GDM1 (cell line): ENCODE measurements around the gene PCARE.

Experiments used
- DNase-seq: peaks from one replicate; lab custom pipeline; 2025; lab: John Stamatoyannopoulos, UW

The PCARE gene

GRCh38 chr2:29063056-29063455, 11.3 kb downstream of the PCARE start:
- no peak for DNase-seq

- DNase-seq, result no peak
These were observed 12.0 kb downstream of the PCARE start for GRCh38 chr2:29062371-29062770.

DNA sequence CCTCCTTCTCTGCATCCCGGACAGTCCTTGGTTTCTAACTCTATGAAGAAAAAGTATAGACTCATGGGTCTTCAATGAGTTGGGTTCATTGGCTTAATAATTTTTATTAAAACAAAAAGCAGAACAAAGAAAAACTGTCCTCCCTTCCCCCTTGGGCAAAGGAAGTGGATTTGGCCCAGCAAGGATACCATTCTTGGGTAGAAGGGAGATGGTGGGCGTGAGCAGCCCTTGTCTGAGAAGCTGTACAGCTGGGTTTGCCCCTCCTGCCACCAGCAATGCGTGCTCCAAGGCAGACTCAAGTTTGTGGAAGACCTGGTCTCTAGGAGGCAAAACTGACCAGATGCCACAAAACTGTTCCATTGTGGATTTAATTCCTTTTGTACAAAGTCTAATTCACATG, 12.7 kb downstream of the PCARE start:
- no peak for DNase-seq

DNA sequence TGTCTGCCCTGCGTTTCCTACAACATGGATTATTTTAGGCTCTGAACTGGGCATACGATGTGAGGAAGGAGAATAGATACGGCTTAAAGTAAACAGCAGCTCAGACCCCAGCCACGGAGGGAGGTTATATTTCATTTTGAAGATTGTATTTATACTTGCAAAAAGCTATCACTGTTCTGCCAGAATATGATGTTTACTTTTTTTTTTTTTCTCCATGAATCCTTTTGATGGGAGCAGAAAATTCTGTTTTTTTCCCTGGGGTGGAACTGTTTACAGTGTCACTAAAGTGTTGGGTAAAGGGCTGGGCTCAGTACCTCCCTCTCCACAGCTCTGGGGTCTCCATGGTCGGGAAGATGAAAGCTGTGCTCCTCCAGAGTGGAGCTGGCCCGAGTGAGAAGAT, 13.1 kb downstream of the PCARE start:
- DNase-seq, result no peak

DNA sequence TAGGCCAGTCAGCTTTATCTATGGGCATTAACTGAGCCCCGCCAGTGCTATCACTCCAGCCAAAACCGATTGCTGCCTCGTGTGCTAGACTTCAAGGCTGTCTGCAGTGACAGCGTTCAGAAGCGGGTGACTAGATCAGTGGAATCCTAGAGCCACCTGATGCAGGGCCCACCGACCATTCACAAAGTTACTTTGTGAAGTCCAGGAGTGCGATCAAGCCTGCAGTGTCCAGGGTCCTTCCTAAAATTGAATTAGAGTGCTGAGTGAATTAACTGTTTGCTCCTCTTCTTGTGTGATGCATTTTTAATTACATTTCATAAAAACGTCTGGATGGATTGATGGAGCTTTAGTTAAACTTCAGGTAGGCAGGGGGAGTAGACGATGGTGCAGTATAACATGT, 13.9 kb downstream of the PCARE start:
- no peak for DNase-seq

DNA sequence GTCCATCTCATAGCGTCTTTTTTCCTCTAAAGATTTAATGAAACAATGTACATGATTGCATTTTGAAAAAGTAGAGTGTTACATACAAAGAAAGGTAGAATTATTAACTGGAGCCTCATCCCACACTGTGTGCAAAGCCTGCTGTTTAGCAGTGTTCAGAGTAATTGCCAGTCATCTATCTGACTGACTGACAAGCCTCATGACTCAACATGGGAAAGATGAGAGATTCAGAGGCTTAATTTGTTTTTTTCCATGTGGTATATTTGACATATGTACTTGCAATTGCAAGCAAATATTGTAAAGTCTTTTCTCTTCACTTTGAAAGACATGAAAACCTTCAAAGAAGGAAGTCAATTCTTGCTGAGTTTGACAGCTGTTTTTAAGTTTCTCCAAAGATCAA, 14.7 kb downstream of the PCARE start:
- no peak for DNase-seq

DNA sequence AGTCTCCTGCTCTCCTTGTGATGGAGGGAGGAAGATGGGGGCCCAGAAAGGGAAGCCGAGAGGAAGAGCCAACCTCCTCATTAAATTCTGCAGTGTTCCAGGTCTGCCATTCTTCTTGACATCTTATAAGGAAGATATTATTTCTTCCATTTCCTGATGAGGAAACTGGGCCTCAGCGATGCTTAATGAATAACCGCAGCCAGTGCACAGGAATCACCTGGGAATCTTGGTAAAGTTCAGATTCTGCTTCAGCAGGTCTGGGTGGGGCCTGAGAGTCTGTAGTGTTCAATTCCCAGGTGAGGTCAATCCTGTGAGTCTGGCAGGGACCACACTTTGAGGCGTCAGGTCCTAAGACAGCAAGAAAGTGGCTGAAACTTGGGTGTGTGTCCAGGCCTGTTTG, 17.3 kb downstream of the PCARE start:
- DNase-seq, result no peak

GRCh38 chr2:29056452-29056851, 17.9 kb downstream of the PCARE start:
- DNase-seq, result no peak

DNA sequence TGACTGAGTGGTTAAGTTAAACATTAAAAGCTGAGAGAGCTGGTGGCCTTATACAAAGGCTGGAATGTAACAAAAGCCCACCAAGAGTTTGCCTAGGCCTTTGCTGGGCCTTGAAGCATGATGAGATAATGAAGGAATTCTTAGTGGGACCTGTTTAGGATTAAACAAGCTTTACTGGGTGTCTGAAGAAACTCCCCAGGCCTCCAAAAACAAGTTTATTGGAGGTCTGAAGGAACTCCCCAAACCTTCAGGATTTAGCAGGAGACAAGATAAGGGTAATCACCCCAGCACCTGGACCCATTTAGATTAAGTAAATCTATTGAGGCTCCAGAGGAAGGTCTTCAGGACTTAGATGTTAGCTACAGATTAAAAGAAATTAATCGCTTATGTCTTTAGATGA, 18.7 kb downstream of the PCARE start:
- DNase-seq, result no peak

GRCh38 chr2:29054430-29054829, 19.9 kb downstream of the PCARE start:
- no peak for DNase-seq

GRCh38 chr2:29053670-29054400, 20.5 kb downstream of the PCARE start:
- DNase-seq, result no peak

- no peak for DNase-seq
These were observed 21.1 kb downstream of the PCARE start for GRCh38 chr2:29053223-29053622.

DNA sequence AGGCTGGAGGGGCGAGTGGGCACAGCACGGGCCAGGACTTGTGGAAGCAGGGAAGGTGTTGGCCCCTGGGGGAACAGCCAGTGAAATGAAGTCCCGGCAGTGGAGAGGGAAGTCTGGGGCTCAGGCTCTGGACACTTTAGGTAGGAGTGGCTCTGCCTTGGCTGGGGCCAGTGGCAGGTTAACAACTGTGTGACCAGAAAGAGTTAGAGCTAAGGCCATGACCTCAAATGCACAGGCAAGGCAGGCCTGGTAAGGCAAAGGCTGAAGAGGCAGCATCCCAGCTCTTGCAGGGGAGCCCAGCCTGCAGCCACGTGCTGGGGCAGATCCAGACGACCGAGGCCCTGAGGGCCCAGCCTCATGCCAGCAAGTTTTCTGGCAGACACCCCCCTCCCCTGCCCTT, 21.5 kb downstream of the PCARE start:
- DNase-seq, result no peak

DNA sequence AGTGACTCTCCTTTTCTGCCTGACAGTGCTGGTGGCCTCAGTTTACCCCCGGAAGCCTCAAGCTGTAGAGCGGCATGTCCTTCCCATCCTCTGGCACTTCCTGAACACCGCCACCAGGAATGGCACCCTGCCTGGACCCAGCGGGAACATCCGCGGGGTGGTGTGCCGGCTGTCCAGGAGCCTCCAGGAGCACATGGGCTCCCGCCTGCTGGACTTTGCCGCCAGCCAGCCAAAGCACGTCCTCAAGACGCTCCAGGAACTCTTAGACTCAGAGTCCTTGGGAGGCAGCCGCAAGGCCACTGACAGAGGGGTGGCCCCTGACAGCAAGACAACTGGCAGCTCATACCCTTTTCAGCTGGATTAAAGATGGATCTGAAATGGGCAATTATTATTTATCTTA, 22.6 kb downstream of the PCARE start:
- DNase-seq, result no peak

GRCh38 chr2:29050591-29050990, 23.7 kb downstream of the PCARE start:
- no peak for DNase-seq

DNA sequence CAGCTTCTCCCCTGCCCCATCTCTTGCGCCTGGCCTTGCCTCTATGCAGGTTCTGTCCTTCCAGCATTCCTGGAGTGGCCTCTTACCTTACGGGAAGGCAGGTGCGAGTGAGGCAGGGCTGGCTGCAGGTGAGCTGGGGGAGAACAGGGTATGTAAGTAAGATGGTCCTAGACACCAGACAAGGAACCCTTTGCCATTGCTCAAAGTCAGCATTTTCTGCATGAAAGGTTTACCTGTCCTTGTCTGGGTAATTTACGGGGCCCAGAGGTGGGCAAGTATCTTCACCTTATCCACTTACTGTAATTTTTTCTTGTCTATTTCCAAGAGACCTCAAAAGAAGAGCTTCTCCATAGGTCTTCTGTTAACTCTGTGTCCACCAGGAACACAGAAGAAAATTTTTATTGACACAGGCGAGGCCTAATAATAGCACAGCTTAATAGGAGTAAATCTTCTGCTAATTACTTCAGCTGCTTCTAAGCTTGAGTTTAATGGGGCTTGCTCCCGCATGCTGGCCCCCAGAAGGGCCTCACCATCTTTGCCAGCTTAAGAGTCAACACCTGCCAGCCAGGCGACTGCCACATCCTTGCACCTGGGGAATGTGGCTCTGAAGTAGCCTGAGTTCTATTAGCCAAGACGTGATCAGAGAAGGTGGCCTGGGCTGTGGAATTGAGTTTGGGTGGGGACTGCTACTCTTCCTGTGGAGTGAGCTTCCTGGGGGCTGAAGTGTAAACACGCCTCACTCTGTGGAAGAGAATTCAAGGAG, 27.1 kb downstream of the PCARE start:
- DNase-seq, result no peak

DNA sequence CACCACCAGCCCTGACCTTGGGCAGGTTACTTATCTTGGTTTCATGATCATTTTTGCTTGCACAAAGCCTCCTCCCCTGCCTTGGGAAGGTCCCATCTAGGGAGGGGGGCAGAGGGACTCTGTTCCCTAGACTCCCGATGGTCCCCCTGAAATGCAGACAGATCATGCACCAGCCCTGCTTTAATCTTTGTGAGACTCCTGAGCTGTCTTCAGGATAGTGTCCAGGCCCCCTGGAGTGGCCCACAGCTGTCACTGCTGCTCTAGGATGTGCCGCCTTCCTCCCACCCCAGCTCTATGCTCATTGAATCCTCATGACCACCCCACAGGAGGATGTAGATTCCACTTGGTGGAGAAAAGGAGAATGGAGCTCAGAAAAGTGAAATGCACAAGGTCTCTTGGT, 28.0 kb downstream of the PCARE start:
- DNase-seq, result no peak

DNA sequence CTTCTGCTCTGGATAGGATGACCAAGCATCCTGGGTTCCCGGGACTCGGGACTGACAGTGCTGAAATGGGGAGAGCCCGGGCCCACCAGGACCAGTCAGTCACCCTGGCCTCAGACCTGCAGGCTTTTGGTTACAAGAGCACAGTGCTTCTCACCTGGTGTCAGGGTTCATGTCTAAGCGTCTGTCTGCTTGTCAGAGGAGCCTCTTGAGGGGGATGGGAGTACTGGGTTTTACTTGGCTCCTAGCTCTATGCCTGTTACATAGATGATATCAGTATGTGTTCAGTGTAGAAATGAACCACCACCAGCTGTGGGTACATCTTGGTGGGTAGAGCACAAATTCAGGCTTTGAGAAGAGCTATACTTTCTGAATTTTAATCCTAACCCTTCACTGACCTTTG, 29.9 kb downstream of the PCARE start:
- DNase-seq, result no peak

GRCh38 chr2:29042561-29043075, 31.7 kb downstream of the PCARE start:
- DNase-seq, result no peak

GRCh38 chr2:29041161-29041660, 33.1 kb downstream of the PCARE start:
- DNase-seq, result no peak

GRCh38 chr2:29040552-29040951, 33.8 kb downstream of the PCARE start:
- no peak for DNase-seq

DNA sequence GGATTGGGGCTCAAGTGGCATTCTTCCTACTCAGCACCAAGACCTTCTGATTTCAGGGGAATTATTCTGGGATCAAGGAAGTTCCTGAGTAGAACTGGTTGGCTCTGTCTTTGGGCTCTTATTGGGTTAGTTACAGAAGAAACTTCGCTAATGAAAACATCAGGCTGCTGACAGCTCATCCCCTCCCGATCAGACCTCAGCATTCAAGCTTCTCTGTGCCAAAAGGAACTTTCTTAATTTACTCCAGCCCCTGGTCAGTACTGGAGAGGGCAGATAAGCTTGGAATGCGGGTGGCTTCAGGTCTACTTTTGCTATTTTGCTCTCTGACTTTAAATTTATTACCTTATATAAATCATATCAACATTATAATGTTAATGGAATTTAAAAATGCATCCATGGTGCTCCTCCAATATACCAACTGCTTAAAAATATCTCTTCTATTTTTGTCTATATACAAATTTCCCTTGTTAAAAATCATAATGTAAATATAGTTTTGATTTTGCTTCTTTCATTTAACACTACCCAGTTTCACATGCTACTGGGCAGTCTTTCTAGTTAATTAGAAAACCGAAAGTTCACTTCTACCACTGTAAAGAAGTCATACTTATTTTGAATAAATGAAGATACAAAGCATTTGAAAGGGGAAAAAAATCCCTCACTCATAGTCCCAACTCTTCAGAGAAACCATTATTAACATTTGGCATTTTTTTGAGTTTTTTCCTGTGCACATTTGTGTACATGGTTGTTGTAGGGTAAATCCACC, 34.4 kb downstream of the PCARE start:
- no peak for DNase-seq
